Measurements from ENCODE around the gene TRPC4.

Gene TRPC4

DNA sequence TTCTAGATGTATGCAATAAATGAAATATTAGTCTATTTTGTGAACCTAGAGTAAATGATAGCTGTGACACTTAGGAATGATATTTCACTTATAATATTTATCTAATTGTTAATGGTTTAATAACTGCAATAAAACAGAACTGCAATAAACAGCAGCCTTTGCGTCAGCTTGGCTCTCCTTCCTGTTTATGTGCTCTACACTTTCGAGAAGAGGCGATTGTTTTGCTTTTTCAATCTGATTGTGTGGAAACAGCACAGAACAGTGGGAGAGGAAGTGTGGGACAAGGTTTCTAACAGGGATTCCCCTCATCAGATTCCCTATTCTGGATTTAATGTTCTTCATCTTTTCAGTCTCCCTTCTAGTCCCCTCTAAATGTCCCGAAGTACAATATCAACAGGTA, 17.3 kb upstream of the TRPC4 start:
- Histone ChIP-seq H3K36me3 (ENCODE audit: control insufficient read depth in 2 of 2, insufficient read depth in 2 of 2, low read length in 2 of 2) (no peaks in the 10 kb centered on the region), H3K4me3 (ENCODE audit: low read length in 2 of 2) (no peak overlapping the region), H3K4me1 (ENCODE audit: control insufficient read depth, insufficient read depth, low read length) (no peaks in the 10 kb centered on the region), H3K9ac (ENCODE audit: low read length in 2 of 2) (no peak overlapping the region), H3K27ac (ENCODE audit: low read length) (no peak overlapping the region), H3K27me3 (ENCODE audit: control insufficient read depth in 1 of 2, insufficient read depth in 2 of 2, low read length in 2 of 2) (no peaks in the 10 kb centered on the region), H3K9me3 (ENCODE audit: control insufficient read depth in 2 of 2, low read length in 2 of 2) (no peaks in the 10 kb centered on the region)

DNA sequence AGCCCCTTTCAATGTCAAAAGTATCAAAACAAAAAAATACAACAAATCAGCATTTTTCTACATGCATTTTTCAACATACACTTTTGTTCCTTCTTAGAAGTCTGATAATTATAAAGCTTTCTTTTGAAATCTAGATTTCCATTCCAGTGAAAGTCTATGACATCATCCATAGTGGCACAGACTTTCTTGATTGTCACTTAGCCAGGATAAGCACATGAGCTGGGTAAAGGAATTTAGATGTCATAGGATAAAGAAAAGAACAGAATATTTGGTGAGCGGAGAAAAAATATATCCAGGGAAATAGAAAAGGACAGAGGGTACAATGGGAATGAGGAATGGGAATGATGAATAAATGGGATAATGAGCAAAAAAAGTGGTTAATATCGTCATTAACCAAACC, 15.1 kb upstream of the TRPC4 start:
- no peaks in the 10 kb centered on the region for H3K4me1 ChIP-seq (ENCODE audit: control insufficient read depth, insufficient read depth, low read length)
- H3K27ac ChIP-seq (ENCODE audit: low read length), result no peak overlapping the region
- no peaks in the 10 kb centered on the region for H3K36me3 ChIP-seq (ENCODE audit: control insufficient read depth in 2 of 2, insufficient read depth in 2 of 2, low read length in 2 of 2)
- no peaks in the 10 kb centered on the region for H3K27me3 ChIP-seq (ENCODE audit: control insufficient read depth in 1 of 2, insufficient read depth in 2 of 2, low read length in 2 of 2)
- H3K9me3 ChIP-seq (ENCODE audit: control insufficient read depth in 2 of 2, low read length in 2 of 2), result no peaks in the 10 kb centered on the region
- no peak overlapping the region for H3K4me3 ChIP-seq (ENCODE audit: low read length in 2 of 2)
- H3K9ac ChIP-seq (ENCODE audit: low read length in 2 of 2), result no peak overlapping the region

DNA sequence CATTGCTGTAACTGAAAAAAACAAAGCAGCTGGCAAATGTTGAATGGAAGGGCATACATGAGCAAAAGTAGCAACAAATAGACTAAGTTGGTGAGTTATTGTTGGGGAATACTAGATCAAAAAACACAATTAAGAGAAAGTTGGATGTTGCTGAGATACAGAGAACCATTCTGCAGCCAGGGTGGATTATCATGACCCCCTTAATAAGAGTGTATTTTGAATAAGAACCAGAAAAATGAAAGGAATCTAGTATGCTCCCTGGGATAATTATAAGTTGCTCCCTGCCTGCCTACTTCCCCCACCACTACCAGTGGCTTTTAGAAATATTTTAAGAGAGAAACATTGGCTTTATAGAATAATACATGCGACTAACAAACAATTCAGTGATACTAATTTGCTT, 14.5 kb upstream of the TRPC4 start:
- no peaks in the 10 kb centered on the region for H3K4me1 ChIP-seq (ENCODE audit: control insufficient read depth, insufficient read depth, low read length)
- H3K4me3 ChIP-seq (ENCODE audit: low read length in 2 of 2), result no peak overlapping the region
- no peaks in the 10 kb centered on the region for H3K9me3 ChIP-seq (ENCODE audit: control insufficient read depth in 2 of 2, low read length in 2 of 2)
- no peaks in the 10 kb centered on the region for H3K27me3 ChIP-seq (ENCODE audit: control insufficient read depth in 1 of 2, insufficient read depth in 2 of 2, low read length in 2 of 2)
- H3K27ac ChIP-seq (ENCODE audit: low read length), result no peak overlapping the region
- H3K9ac ChIP-seq (ENCODE audit: low read length in 2 of 2), result no peak overlapping the region
- H3K36me3 ChIP-seq (ENCODE audit: control insufficient read depth in 2 of 2, insufficient read depth in 2 of 2, low read length in 2 of 2), result no peaks in the 10 kb centered on the region

DNA sequence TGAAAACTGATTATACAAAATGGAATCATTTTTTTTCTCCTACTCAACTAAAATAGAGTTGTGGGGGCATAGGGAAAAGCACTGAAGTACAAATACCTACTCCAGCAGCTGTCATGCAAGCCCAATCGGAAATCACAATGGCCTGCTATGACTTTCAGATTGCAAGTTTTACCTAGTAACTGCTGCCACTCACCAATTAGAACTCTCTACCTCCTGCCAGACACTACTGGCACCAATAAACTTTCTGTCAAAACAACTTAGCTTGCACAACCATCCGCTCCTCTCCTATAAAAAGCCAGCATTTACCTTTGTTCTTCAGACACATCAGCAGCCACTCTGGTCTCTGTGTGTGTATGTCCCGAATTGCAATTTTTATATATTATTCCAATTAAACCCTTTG, 9.3 kb upstream of the TRPC4 start:
- no peak overlapping the region for H3K9ac ChIP-seq (ENCODE audit: low read length in 2 of 2)
- H3K36me3 ChIP-seq (ENCODE audit: control insufficient read depth in 2 of 2, insufficient read depth in 2 of 2, low read length in 2 of 2), result no peaks in the 10 kb centered on the region
- H3K27ac ChIP-seq (ENCODE audit: low read length), result no peak overlapping the region
- H3K9me3 ChIP-seq (ENCODE audit: control insufficient read depth in 2 of 2, low read length in 2 of 2), result no peaks in the 10 kb centered on the region
- no peaks in the 10 kb centered on the region for H3K27me3 ChIP-seq (ENCODE audit: control insufficient read depth in 1 of 2, insufficient read depth in 2 of 2, low read length in 2 of 2)
- no peaks in the 10 kb centered on the region for H3K4me1 ChIP-seq (ENCODE audit: control insufficient read depth, insufficient read depth, low read length)
- H3K4me3 ChIP-seq (ENCODE audit: low read length in 2 of 2), result no peak overlapping the region

- Histone ChIP-seq H3K27me3 (ENCODE audit: control insufficient read depth in 1 of 2, insufficient read depth in 2 of 2, low read length in 2 of 2) (no peaks in the 10 kb centered on the region), H3K9ac (ENCODE audit: low read length in 2 of 2) (no peak overlapping the region), H3K4me1 (ENCODE audit: control insufficient read depth, insufficient read depth, low read length) (no peaks in the 10 kb centered on the region), H3K36me3 (ENCODE audit: control insufficient read depth in 2 of 2, insufficient read depth in 2 of 2, low read length in 2 of 2) (no peaks in the 10 kb centered on the region), H3K4me3 (ENCODE audit: low read length in 2 of 2) (no peak overlapping the region), H3K27ac (ENCODE audit: low read length) (no peak overlapping the region), H3K9me3 (ENCODE audit: control insufficient read depth in 2 of 2, low read length in 2 of 2) (no peaks in the 10 kb centered on the region)
Measured at GRCh38 chr13:37878496-37878895, 8.9 kb upstream of the TRPC4 start.

GRCh38 chr13:37870895-37871550, 1.5 kb upstream of the TRPC4 start:
- H3K4me1 ChIP-seq (ENCODE audit: control insufficient read depth, insufficient read depth, low read length), result no peaks in the 10 kb centered on the region
- H3K36me3 ChIP-seq (ENCODE audit: control insufficient read depth in 2 of 2, insufficient read depth in 2 of 2, low read length in 2 of 2), result no peaks in the 10 kb centered on the region
- no peak overlapping the region for H3K27ac ChIP-seq (ENCODE audit: low read length)
- H3K4me3 ChIP-seq (ENCODE audit: low read length in 2 of 2), result peak overlapping the region; percentile 91 to 95
- no peaks in the 10 kb centered on the region for H3K27me3 ChIP-seq (ENCODE audit: control insufficient read depth in 1 of 2, insufficient read depth in 2 of 2, low read length in 2 of 2)
- H3K9me3 ChIP-seq (ENCODE audit: control insufficient read depth in 2 of 2, low read length in 2 of 2), result no peaks in the 10 kb centered on the region
- H3K9ac ChIP-seq (ENCODE audit: low read length in 2 of 2), result no peak overlapping the region

GRCh38 chr13:37870489-37870845, 895 bp upstream of the TRPC4 start:
- Histone ChIP-seq H3K27ac (ENCODE audit: low read length) (peak overlapping the region; percentile 66), H3K4me3 (ENCODE audit: low read length in 2 of 2) (peak overlapping the region; percentile 91 to 95), H3K9ac (ENCODE audit: low read length in 2 of 2) (no peak overlapping the region)

GRCh38 chr13:37869506-37869755, 141 bp downstream of the TRPC4 start:
- no peaks in the 10 kb centered on the region for H3K4me1 ChIP-seq (ENCODE audit: control insufficient read depth, insufficient read depth, low read length)
- no peaks in the 10 kb centered on the region for H3K36me3 ChIP-seq (ENCODE audit: control insufficient read depth in 2 of 2, insufficient read depth in 2 of 2, low read length in 2 of 2)
- H3K9ac ChIP-seq (ENCODE audit: low read length in 2 of 2), result peak overlapping the region; percentile 74
- H3K27me3 ChIP-seq (ENCODE audit: control insufficient read depth in 1 of 2, insufficient read depth in 2 of 2, low read length in 2 of 2), result no peaks in the 10 kb centered on the region
- H3K27ac ChIP-seq (ENCODE audit: low read length), result peak overlapping the region; percentile 66
- H3K9me3 ChIP-seq (ENCODE audit: control insufficient read depth in 2 of 2, low read length in 2 of 2), result no peaks in the 10 kb centered on the region
- peak overlapping the region; percentile 91 to 95 for H3K4me3 ChIP-seq (ENCODE audit: low read length in 2 of 2)

More at GRCh38 chr13:37870489-37870845, 895 bp upstream of the TRPC4 start:
- no peaks in the 10 kb centered on the region for H3K36me3 ChIP-seq (ENCODE audit: control insufficient read depth in 2 of 2, insufficient read depth in 2 of 2, low read length in 2 of 2)
- H3K4me1 ChIP-seq (ENCODE audit: control insufficient read depth, insufficient read depth, low read length), result no peaks in the 10 kb centered on the region
- no peaks in the 10 kb centered on the region for H3K27me3 ChIP-seq (ENCODE audit: control insufficient read depth in 1 of 2, insufficient read depth in 2 of 2, low read length in 2 of 2)
- no peaks in the 10 kb centered on the region for H3K9me3 ChIP-seq (ENCODE audit: control insufficient read depth in 2 of 2, low read length in 2 of 2)

DNA sequence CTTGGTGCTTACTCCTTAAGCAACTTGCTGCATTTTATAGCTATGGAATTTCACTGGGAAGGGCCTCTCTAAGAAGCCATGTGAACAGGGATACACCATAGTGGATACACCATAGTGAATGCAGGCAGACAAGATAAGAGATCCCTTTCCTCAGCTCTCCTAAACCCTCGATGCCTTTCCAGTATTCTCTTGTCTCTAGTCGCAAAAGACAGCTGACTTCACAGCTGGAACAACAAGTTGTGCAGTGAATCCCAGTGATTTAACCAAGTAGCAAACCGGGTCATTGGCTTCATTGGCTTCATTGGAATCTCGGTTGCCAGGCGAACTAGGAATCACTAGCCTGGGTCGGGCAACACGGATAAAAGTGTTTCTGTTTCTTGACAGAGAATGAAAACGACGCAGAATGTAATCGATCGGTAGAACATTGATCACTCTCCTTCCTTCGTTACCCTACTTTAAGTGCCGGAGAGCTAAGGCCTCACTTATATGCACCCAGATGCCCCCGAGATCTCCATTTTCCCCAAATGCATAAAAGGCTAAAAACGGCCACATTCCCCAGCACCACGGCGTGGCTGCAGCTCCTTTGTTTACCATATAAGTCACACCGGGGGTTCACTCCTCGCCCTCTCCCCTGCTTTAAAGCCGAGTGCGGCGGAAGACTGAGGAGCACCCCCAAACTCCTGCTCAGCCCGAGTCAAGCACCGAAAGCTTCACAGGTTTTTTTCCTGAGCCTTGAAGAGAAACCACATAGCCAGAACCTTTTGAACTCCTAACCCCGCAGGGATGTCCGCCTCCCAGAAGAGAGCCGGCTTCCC, 674 bp downstream of the TRPC4 start:
- Histone ChIP-seq H3K4me3 (ENCODE audit: low read length in 2 of 2) (peak overlapping the region; percentile 91 to 95), H3K4me1 (ENCODE audit: control insufficient read depth, insufficient read depth, low read length) (no peaks in the 10 kb centered on the region), H3K27me3 (ENCODE audit: control insufficient read depth in 1 of 2, insufficient read depth in 2 of 2, low read length in 2 of 2) (no peaks in the 10 kb centered on the region), H3K9me3 (ENCODE audit: control insufficient read depth in 2 of 2, low read length in 2 of 2) (no peaks in the 10 kb centered on the region), H3K36me3 (ENCODE audit: control insufficient read depth in 2 of 2, insufficient read depth in 2 of 2, low read length in 2 of 2) (no peaks in the 10 kb centered on the region), H3K9ac (ENCODE audit: low read length in 2 of 2) (peak overlapping the region; percentile 74), H3K27ac (ENCODE audit: low read length) (peak overlapping the region; percentile 66)

DNA sequence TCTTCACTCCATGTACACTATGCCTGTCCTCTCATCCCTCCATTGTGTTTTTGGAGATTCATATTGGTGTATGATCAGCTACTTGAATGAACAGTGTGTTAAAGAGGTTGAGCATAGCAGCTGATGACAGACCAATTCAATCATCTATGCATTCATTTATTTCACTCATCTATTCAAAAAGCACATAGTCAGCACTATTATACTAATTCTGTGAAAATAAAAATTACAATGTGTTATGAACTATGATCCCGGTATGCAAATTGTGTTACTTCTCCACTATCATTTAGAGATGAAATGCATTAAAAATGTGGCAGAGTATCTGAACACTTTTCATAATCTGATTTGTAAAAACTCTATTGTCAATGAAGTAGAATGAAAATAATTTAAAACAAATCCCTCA, 5.9 kb downstream of the TRPC4 start:
- Histone ChIP-seq H3K27me3 (ENCODE audit: control insufficient read depth in 1 of 2, insufficient read depth in 2 of 2, low read length in 2 of 2) (no peaks in the 10 kb centered on the region), H3K9ac (ENCODE audit: low read length in 2 of 2) (no peak overlapping the region), H3K27ac (ENCODE audit: low read length) (no peak overlapping the region), H3K9me3 (ENCODE audit: control insufficient read depth in 2 of 2, low read length in 2 of 2) (no peaks in the 10 kb centered on the region), H3K4me1 (ENCODE audit: control insufficient read depth, insufficient read depth, low read length) (no peaks in the 10 kb centered on the region), H3K4me3 (ENCODE audit: low read length in 2 of 2) (no peak overlapping the region), H3K36me3 (ENCODE audit: control insufficient read depth in 2 of 2, insufficient read depth in 2 of 2, low read length in 2 of 2) (no peaks in the 10 kb centered on the region)

- Histone ChIP-seq H3K4me1 (ENCODE audit: control insufficient read depth, insufficient read depth, low read length) (no peaks in the 10 kb centered on the region), H3K9me3 (ENCODE audit: control insufficient read depth in 2 of 2, low read length in 2 of 2) (no peaks in the 10 kb centered on the region), H3K27me3 (ENCODE audit: control insufficient read depth in 1 of 2, insufficient read depth in 2 of 2, low read length in 2 of 2) (no peaks in the 10 kb centered on the region), H3K9ac (ENCODE audit: low read length in 2 of 2) (no peak overlapping the region), H3K4me3 (ENCODE audit: low read length in 2 of 2) (no peak overlapping the region), H3K27ac (ENCODE audit: low read length) (no peak overlapping the region), H3K36me3 (ENCODE audit: control insufficient read depth in 2 of 2, insufficient read depth in 2 of 2, low read length in 2 of 2) (no peaks in the 10 kb centered on the region)
Measured at GRCh38 chr13:37835392-37835791, 34.2 kb downstream of the TRPC4 start.

All from stomach smooth muscle (tissue), 2 donors.